ENCODE data around the gene BAZ2B. TPM values are rescaled to one million over a fixed set of nuclear protein-coding genes. Genes with fewer than 3 reads are reported as not detected.

BAZ2B gene
- total and polyA plus RNA-seq, 4 donors: 21.4 to 139 (median 61.0) TPM

GRCh38 chr2:159497847-159498246, 118.5 kb downstream of the BAZ2B start:
- 93 to 97% methylated on average over 2 of the region's 2 CpGs for WGBS, 2 donors
- no peaks in the 10 kb centered on the region for H3K36me3 ChIP-seq (ENCODE audit: control insufficient read depth in 1 of 2, insufficient read depth in 2 of 2, low read length in 1 of 2)
- H3K4me1 ChIP-seq (ENCODE audit: control insufficient read depth in 1 of 2, insufficient read depth in 2 of 2, low read length in 2 of 2): peaks cover 0 to 2% of the 10 kb centered on the region in 2 donors
- intact Hi-C loops (cut with DNase I): no loop called here
- ATAC-seq (ENCODE audit: low FRiP score) (no peak), DNase-seq (no peak)
- H3K27ac ChIP-seq (ENCODE audit: low read depth in 1 of 2, low read length in 2 of 2): no peak overlapping the region
- H3K27me3 ChIP-seq (ENCODE audit: control insufficient read depth in 1 of 2, insufficient read depth in 2 of 2, low read length in 1 of 2): no peaks in the 10 kb centered on the region
- no peak overlapping the region for H3K4me3 ChIP-seq (ENCODE audit: low read length in 2 of 2)
- no peaks in the 10 kb centered on the region for H3K9me3 ChIP-seq (ENCODE audit: control insufficient read depth, low read length)

- Histone ChIP-seq H3K9me3 (ENCODE audit: control insufficient read depth, low read length) (no peaks in the 10 kb centered on the region), H3K4me1 (ENCODE audit: control insufficient read depth in 1 of 2, insufficient read depth in 2 of 2, low read length in 2 of 2) (peaks cover 0 to 2% of the 10 kb centered on the region in 2 donors), H3K27ac (ENCODE audit: low read depth in 1 of 2, low read length in 2 of 2) (no peak overlapping the region), H3K4me3 (ENCODE audit: low read length in 2 of 2) (no peak overlapping the region), H3K27me3 (ENCODE audit: control insufficient read depth in 1 of 2, insufficient read depth in 2 of 2, low read length in 1 of 2) (no peaks in the 10 kb centered on the region), H3K36me3 (ENCODE audit: control insufficient read depth in 1 of 2, insufficient read depth in 2 of 2, low read length in 1 of 2) (no peaks in the 10 kb centered on the region)
- intact Hi-C loops (cut with DNase I): no loop called here
- ATAC-seq (ENCODE audit: low FRiP score): peak; percentile 66
- DNase-seq: peak in 1 of 2 donors; percentile 40
Observed at GRCh38 chr2:159497256-159497655, 119.1 kb downstream of the BAZ2B start.

GRCh38 chr2:159489476-159489875, 126.9 kb downstream of the BAZ2B start:
- WGBS, 2 donors: 100% methylated on average over 2 of the region's 2 CpGs
- Histone ChIP-seq H3K36me3 (ENCODE audit: control insufficient read depth in 1 of 2, insufficient read depth in 2 of 2, low read length in 1 of 2) (no peaks in the 10 kb centered on the region), H3K27ac (ENCODE audit: low read depth in 1 of 2, low read length in 2 of 2) (no peak overlapping the region), H3K27me3 (ENCODE audit: control insufficient read depth in 1 of 2, insufficient read depth in 2 of 2, low read length in 1 of 2) (no peaks in the 10 kb centered on the region), H3K4me3 (ENCODE audit: low read length in 2 of 2) (no peak overlapping the region), H3K4me1 (ENCODE audit: control insufficient read depth in 1 of 2, insufficient read depth in 2 of 2, low read length in 2 of 2) (no peaks in the 10 kb centered on the region), H3K9me3 (ENCODE audit: control insufficient read depth, low read length) (no peaks in the 10 kb centered on the region)
- ATAC-seq (ENCODE audit: low FRiP score) (no peak), DNase-seq (no peak)
- intact Hi-C loops (cut with DNase I): no loop called here

GRCh38 chr2:159484532-159484931, 131.8 kb downstream of the BAZ2B start:
- Histone ChIP-seq H3K27me3 (ENCODE audit: control insufficient read depth in 1 of 2, insufficient read depth in 2 of 2, low read length in 1 of 2) (no peaks in the 10 kb centered on the region), H3K27ac (ENCODE audit: low read depth in 1 of 2, low read length in 2 of 2) (no peak overlapping the region), H3K36me3 (ENCODE audit: control insufficient read depth in 1 of 2, insufficient read depth in 2 of 2, low read length in 1 of 2) (no peaks in the 10 kb centered on the region), H3K9me3 (ENCODE audit: control insufficient read depth, low read length) (no peaks in the 10 kb centered on the region), H3K4me1 (ENCODE audit: control insufficient read depth in 1 of 2, insufficient read depth in 2 of 2, low read length in 2 of 2) (no peaks in the 10 kb centered on the region), H3K4me3 (ENCODE audit: low read length in 2 of 2) (no peak overlapping the region)
- DNase-seq: no peak
- ATAC-seq (ENCODE audit: low FRiP score): no peak
- 86 to 89% methylated on average over 2 of the region's 2 CpGs for WGBS, 2 donors
- intact Hi-C loops (cut with DNase I): no loop called here

- Histone ChIP-seq H3K27me3 (ENCODE audit: control insufficient read depth in 1 of 2, insufficient read depth in 2 of 2, low read length in 1 of 2) (no peaks in the 10 kb centered on the region), H3K4me1 (ENCODE audit: control insufficient read depth in 1 of 2, insufficient read depth in 2 of 2, low read length in 2 of 2) (no peaks in the 10 kb centered on the region), H3K27ac (ENCODE audit: low read depth in 1 of 2, low read length in 2 of 2) (no peak overlapping the region), H3K4me3 (ENCODE audit: low read length in 2 of 2) (no peak overlapping the region), H3K9me3 (ENCODE audit: control insufficient read depth, low read length) (no peaks in the 10 kb centered on the region), H3K36me3 (ENCODE audit: control insufficient read depth in 1 of 2, insufficient read depth in 2 of 2, low read length in 1 of 2) (no peaks in the 10 kb centered on the region)
- DNase-seq (no peak), ATAC-seq (ENCODE audit: low FRiP score) (no peak)
- WGBS, 2 donors: 49 to 62% methylated on average over 2 of the region's 2 CpGs
- intact Hi-C loops (cut with DNase I): no loop called here
Observed at GRCh38 chr2:159476329-159476728, 140.0 kb downstream of the BAZ2B start.

GRCh38 chr2:159475793-159476192, 140.6 kb downstream of the BAZ2B start:
- ATAC-seq (ENCODE audit: low FRiP score): no peak
- H3K9me3 ChIP-seq (ENCODE audit: control insufficient read depth, low read length): no peaks in the 10 kb centered on the region
- intact Hi-C loops (cut with DNase I): no loop called here
- no peak for DNase-seq
- no peak overlapping the region for H3K27ac ChIP-seq (ENCODE audit: low read depth in 1 of 2, low read length in 2 of 2)
- H3K4me3 ChIP-seq (ENCODE audit: low read length in 2 of 2): no peak overlapping the region
- H3K4me1 ChIP-seq (ENCODE audit: control insufficient read depth in 1 of 2, insufficient read depth in 2 of 2, low read length in 2 of 2): no peaks in the 10 kb centered on the region
- no peaks in the 10 kb centered on the region for H3K27me3 ChIP-seq (ENCODE audit: control insufficient read depth in 1 of 2, insufficient read depth in 2 of 2, low read length in 1 of 2)
- WGBS, 2 donors: 90 to 96% methylated on average over 4 of the region's 4 CpGs
- no peaks in the 10 kb centered on the region for H3K36me3 ChIP-seq (ENCODE audit: control insufficient read depth in 1 of 2, insufficient read depth in 2 of 2, low read length in 1 of 2)

GRCh38 chr2:159471340-159471739, 145.0 kb downstream of the BAZ2B start:
- peaks cover 0 to 3% of the 10 kb centered on the region in 2 donors for H3K36me3 ChIP-seq (ENCODE audit: control insufficient read depth in 1 of 2, insufficient read depth in 2 of 2, low read length in 1 of 2)
- no peaks in the 10 kb centered on the region for H3K9me3 ChIP-seq (ENCODE audit: control insufficient read depth, low read length)
- no peak overlapping the region for H3K4me3 ChIP-seq (ENCODE audit: low read length in 2 of 2)
- H3K27ac ChIP-seq (ENCODE audit: low read depth in 1 of 2, low read length in 2 of 2): no peak overlapping the region
- no peaks in the 10 kb centered on the region for H3K27me3 ChIP-seq (ENCODE audit: control insufficient read depth in 1 of 2, insufficient read depth in 2 of 2, low read length in 1 of 2)
- 45 to 48% methylated on average over 2 of the region's 2 CpGs for WGBS, 2 donors
- H3K4me1 ChIP-seq (ENCODE audit: control insufficient read depth in 1 of 2, insufficient read depth in 2 of 2, low read length in 2 of 2): no peaks in the 10 kb centered on the region
- no peak for ATAC-seq (ENCODE audit: low FRiP score)
- no peak for DNase-seq
- intact Hi-C loops (cut with DNase I): no loop called here

- H3K4me3 ChIP-seq (ENCODE audit: low read length in 2 of 2): no peak overlapping the region
- peaks cover 0 to 3% of the 10 kb centered on the region in 2 donors for H3K36me3 ChIP-seq (ENCODE audit: control insufficient read depth in 1 of 2, insufficient read depth in 2 of 2, low read length in 1 of 2)
- ATAC-seq (ENCODE audit: low FRiP score) (no peak), DNase-seq (no peak)
- H3K27me3 ChIP-seq (ENCODE audit: control insufficient read depth in 1 of 2, insufficient read depth in 2 of 2, low read length in 1 of 2): no peaks in the 10 kb centered on the region
- intact Hi-C loops (cut with DNase I): no loop called here
- H3K27ac ChIP-seq (ENCODE audit: low read depth in 1 of 2, low read length in 2 of 2): no peak overlapping the region
- 97 to 98% methylated on average over 2 of the region's 2 CpGs for WGBS, 2 donors
- no peaks in the 10 kb centered on the region for H3K4me1 ChIP-seq (ENCODE audit: control insufficient read depth in 1 of 2, insufficient read depth in 2 of 2, low read length in 2 of 2)
- no peaks in the 10 kb centered on the region for H3K9me3 ChIP-seq (ENCODE audit: control insufficient read depth, low read length)
Observed at GRCh38 chr2:159468257-159468656, 148.1 kb downstream of the BAZ2B start.

GRCh38 chr2:159462961-159463360, 153.4 kb downstream of the BAZ2B start:
- DNase-seq (no peak), ATAC-seq (ENCODE audit: low FRiP score) (no peak)
- Histone ChIP-seq H3K4me1 (ENCODE audit: control insufficient read depth in 1 of 2, insufficient read depth in 2 of 2, low read length in 2 of 2) (no peaks in the 10 kb centered on the region), H3K36me3 (ENCODE audit: control insufficient read depth in 1 of 2, insufficient read depth in 2 of 2, low read length in 1 of 2) (peaks cover 0 to under 1% of the 10 kb centered on the region in 2 donors), H3K4me3 (ENCODE audit: low read length in 2 of 2) (no peak overlapping the region), H3K27ac (ENCODE audit: low read depth in 1 of 2, low read length in 2 of 2) (no peak overlapping the region), H3K9me3 (ENCODE audit: control insufficient read depth, low read length) (no peaks in the 10 kb centered on the region), H3K27me3 (ENCODE audit: control insufficient read depth in 1 of 2, insufficient read depth in 2 of 2, low read length in 1 of 2) (no peaks in the 10 kb centered on the region)
- WGBS, 2 donors: 94 to 95% methylated on average over 7 of the region's 7 CpGs
- intact Hi-C loops (cut with DNase I): no loop called here
